ENCODE measurements around the gene RELN. TPM values are rescaled to one million over a fixed set of nuclear protein-coding genes. Genes with fewer than 3 reads are reported as not detected.

Gene RELN
- total RNA-seq, 1 experiment from 2014 or later: 4.3 TPM

DNA sequence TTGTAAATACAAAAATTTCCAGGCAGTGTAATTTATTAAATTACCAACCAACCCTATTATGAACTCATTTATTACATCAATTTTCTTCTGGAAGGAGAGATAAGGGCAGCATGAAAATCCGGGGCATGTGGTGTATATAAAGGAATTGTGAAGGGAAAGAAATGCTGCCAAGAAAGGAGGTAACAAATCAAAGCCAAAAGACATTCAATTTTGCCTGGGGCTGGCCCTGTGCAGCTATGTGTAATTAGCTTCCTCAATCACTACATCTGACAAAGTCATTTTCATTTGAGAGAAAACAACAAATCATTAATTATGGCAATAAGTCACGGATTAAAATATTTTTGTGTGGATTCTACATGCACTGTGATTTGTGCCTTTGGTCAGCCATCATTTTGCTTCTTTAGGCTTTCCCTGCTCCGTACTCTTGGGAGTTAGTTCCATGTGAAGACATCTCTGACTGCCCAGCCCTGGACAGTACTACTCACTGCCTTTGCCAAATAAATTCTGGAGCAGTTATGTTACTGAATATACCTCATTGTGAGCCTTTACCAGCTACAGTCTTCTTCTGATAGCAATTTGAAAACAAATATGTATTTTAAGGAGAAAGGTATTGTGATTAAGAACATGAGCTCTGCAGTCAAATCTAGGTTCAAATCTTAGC is 191.7 kb downstream of the RELN start:
- no peaks in the 10 kb centered on the region for H3K27me3 ChIP-seq (replicated peaks; ENCODE audit: control insufficient read depth, insufficient read depth, low read length)
- ChIA-PET POLR2A (no interaction called here), CTCF (no interaction called here)
- no peak overlapping the region for H3K27ac Mint-ChIP-seq (ENCODE audit: unreplicated experiment)
- no peak overlapping the region for H3K4me3 ChIP-seq (ENCODE audit: low read depth, low read length)
- TF ChIP-seq, protein P1, sequence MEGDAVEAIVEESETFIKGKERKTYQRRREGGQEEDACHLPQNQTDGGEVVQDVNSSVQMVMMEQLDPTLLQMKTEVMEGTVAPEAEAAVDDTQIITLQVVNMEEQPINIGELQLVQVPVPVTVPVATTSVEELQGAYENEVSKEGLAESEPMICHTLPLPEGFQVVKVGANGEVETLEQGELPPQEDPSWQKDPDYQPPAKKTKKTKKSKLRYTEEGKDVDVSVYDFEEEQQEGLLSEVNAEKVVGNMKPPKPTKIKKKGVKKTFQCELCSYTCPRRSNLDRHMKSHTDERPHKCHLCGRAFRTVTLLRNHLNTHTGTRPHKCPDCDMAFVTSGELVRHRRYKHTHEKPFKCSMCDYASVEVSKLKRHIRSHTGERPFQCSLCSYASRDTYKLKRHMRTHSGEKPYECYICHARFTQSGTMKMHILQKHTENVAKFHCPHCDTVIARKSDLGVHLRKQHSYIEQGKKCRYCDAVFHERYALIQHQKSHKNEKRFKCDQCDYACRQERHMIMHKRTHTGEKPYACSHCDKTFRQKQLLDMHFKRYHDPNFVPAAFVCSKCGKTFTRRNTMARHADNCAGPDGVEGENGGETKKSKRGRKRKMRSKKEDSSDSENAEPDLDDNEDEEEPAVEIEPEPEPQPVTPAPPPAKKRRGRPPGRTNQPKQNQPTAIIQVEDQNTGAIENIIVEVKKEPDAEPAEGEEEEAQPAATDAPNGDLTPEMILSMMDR (IDR thresholded peaks at IDR 0.05; ENCODE audit: insufficient read depth in 1 of 2, low read depth in 1 of 2, low read length in 1 of 2, severe bottlenecking in 1 of 2, unreplicated experiment in 1 of 2): no peak
- intact Hi-C loops (cut with micrococcal nuclease; ENCODE audit: unreplicated experiment): no loop called here
- H3K4me3 Mint-ChIP-seq (ENCODE audit: unreplicated experiment): no peak overlapping the region
- H3K9me3 ChIP-seq: no peaks in the 10 kb centered on the region
- DNase-seq: no peak
- no TSS peak for BruUV-seq (replicated peaks)
- no peaks in the 10 kb centered on the region for H3K9me3 Mint-ChIP-seq (ENCODE audit: unreplicated experiment)
- no peaks in the 10 kb centered on the region for H3K4me1 Mint-ChIP-seq (ENCODE audit: low read depth, unreplicated experiment)
- no peaks in the 10 kb centered on the region for H3K4me1 ChIP-seq
- H3K36me3 Mint-ChIP-seq (ENCODE audit: insufficient read depth, unreplicated experiment): no peaks in the 10 kb centered on the region
- no peaks in the 10 kb centered on the region for H3K27me3 Mint-ChIP-seq (ENCODE audit: insufficient read depth, unreplicated experiment)
- H3K36me3 ChIP-seq (ENCODE audit: control insufficient read depth, insufficient read depth, low read length): no peaks in the 10 kb centered on the region

DNA sequence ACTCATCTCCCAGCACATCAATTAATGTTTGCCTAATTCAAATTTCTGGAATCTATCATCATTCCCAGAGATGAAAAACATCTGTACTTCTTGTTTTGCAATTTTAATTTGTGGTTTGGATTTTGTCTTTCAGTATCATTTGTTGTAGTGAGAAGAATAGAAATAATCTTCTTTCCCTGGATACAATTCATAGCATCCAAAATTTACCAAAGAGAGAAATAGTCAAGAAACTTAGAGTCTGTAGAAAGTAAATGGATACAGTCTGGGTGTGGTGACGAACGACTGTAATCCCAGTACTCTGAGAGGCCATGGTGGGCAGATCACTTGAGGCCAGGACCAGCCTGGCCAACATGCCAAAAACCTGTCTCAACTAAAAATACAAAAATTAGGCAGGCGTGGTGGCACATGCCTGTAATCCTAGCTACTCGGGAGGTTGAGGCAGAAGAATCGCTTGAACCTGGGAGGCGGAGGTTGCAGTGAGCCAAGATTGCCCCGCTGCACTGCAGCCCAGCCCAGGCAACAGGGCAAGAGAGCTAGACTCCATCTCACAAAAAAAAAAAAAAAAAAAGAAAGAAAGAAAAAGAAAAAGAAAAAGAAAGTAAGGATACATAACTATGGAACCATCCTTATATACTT is 193.0 kb downstream of the RELN start:
- Mint-ChIP-seq H3K27me3 (ENCODE audit: insufficient read depth, unreplicated experiment) (no peaks in the 10 kb centered on the region), H3K4me3 (ENCODE audit: unreplicated experiment) (no peak overlapping the region), H3K27ac (ENCODE audit: unreplicated experiment) (no peak overlapping the region), H3K9me3 (ENCODE audit: unreplicated experiment) (no peaks in the 10 kb centered on the region), H3K36me3 (ENCODE audit: insufficient read depth, unreplicated experiment) (no peaks in the 10 kb centered on the region), H3K4me1 (ENCODE audit: low read depth, unreplicated experiment) (no peaks in the 10 kb centered on the region)
- POLR2A ChIA-PET: no interaction called here
- Histone ChIP-seq H3K27me3 (replicated peaks; ENCODE audit: control insufficient read depth, insufficient read depth, low read length) (no peaks in the 10 kb centered on the region), H3K9me3 (no peaks in the 10 kb centered on the region; the same call in 1 of the 2 replicates), H3K4me3 (ENCODE audit: low read depth, low read length) (no peak overlapping the region), H3K4me1 (no peaks in the 10 kb centered on the region), H3K36me3 (ENCODE audit: control insufficient read depth, insufficient read depth, low read length) (no peaks in the 10 kb centered on the region)
- CTCF ChIA-PET: no interaction called here
- BruUV-seq (replicated peaks): no TSS peak
- TF ChIP-seq, protein P1 (IDR thresholded peaks at IDR 0.05; ENCODE audit: insufficient read depth in 1 of 2, low read depth in 1 of 2, low read length in 1 of 2, severe bottlenecking in 1 of 2, unreplicated experiment in 1 of 2): no peak
- DNase-seq: no peak
- intact Hi-C loops (cut with micrococcal nuclease; ENCODE audit: unreplicated experiment): no loop called here

DNA sequence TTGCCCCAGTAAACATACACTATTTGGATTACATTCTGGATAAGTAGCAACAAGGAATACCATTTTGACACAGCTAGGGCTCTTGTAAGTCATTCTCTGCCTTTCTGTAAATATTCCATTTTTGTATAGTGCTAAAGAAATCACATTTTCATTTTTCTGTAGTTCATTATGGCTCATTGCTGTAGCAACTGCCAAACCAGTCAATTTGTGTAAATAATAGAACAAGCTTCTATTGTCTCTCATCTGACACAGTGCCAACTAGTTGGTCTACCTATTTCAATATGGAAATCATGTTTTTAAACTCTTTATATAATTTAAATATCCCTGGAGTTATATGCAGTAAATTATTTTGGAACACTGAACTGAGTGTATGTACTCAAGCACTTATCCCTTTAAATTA is 193.7 kb downstream of the RELN start:
- intact Hi-C loops (cut with micrococcal nuclease; ENCODE audit: unreplicated experiment): no loop called here
- Mint-ChIP-seq H3K27ac (ENCODE audit: unreplicated experiment) (no peak overlapping the region), H3K9me3 (ENCODE audit: unreplicated experiment) (no peaks in the 10 kb centered on the region), H3K36me3 (ENCODE audit: insufficient read depth, unreplicated experiment) (no peaks in the 10 kb centered on the region), H3K4me1 (ENCODE audit: low read depth, unreplicated experiment) (no peaks in the 10 kb centered on the region), H3K4me3 (ENCODE audit: unreplicated experiment) (no peak overlapping the region), H3K27me3 (ENCODE audit: insufficient read depth, unreplicated experiment) (no peaks in the 10 kb centered on the region)
- no peaks in the 10 kb centered on the region for H3K27me3 ChIP-seq (replicated peaks; ENCODE audit: control insufficient read depth, insufficient read depth, low read length)
- no peak overlapping the region for H3K4me3 ChIP-seq (ENCODE audit: low read depth, low read length)
- ChIA-PET CTCF (no interaction called here), POLR2A (no interaction called here)
- BruUV-seq (replicated peaks): no TSS peak
- H3K4me1 ChIP-seq: no peaks in the 10 kb centered on the region
- DNase-seq: no peak
- H3K36me3 ChIP-seq (ENCODE audit: control insufficient read depth, insufficient read depth, low read length): no peaks in the 10 kb centered on the region
- TF ChIP-seq, protein P1 (IDR thresholded peaks at IDR 0.05; ENCODE audit: insufficient read depth in 1 of 2, low read depth in 1 of 2, low read length in 1 of 2, severe bottlenecking in 1 of 2, unreplicated experiment in 1 of 2): no peak
- H3K9me3 ChIP-seq: no peaks in the 10 kb centered on the region; the same call in 1 of the 2 replicates
